Kidney capillary endothelial cell (primary cell): Measurements from ENCODE around the gene CAPN3.

Source experiments
- DNase-seq: peaks from one replicate; pipeline ENCODE4 v3.0.0-alpha.2; 2018; ENCODE audit warnings: low spot score

Gene CAPN3

GRCh38 chr15:42395838-42396237 is 36.5 kb downstream of the CAPN3 start:
- DNase-seq: no peak

GRCh38 chr15:42401544-42402454 is 42.5 kb downstream of the CAPN3 start:
- peak; percentile 84 for DNase-seq

GRCh38 chr15:42402455-42403205 is 43.3 kb downstream of the CAPN3 start:
- peak; percentile 64 for DNase-seq

GRCh38 chr15:42403389-42403788 is 44.1 kb downstream of the CAPN3 start:
- no peak for DNase-seq

GRCh38 chr15:42404461-42405235 is 45.3 kb downstream of the CAPN3 start:
- DNase-seq: no peak

GRCh38 chr15:42405863-42406482 is 46.7 kb downstream of the CAPN3 start:
- DNase-seq: no peak

GRCh38 chr15:42408178-42408577 is 48.9 kb downstream of the CAPN3 start:
- no peak for DNase-seq

GRCh38 chr15:42409011-42409410 is 49.7 kb downstream of the CAPN3 start:
- no peak for DNase-seq

- DNase-seq: no peak
These were observed 52.6 kb downstream of the CAPN3 start for GRCh38 chr15:42411884-42412283.

- DNase-seq: no peak
These were observed 54.6 kb downstream of the CAPN3 start for GRCh38 chr15:42413920-42414319.

GRCh38 chr15:42419369-42419768 is 60.1 kb downstream of the CAPN3 start:
- no peak for DNase-seq

GRCh38 chr15:42421376-42421775 is 62.1 kb downstream of the CAPN3 start:
- no peak for DNase-seq

GRCh38 chr15:42427429-42428223 is 68.3 kb downstream of the CAPN3 start:
- no peak for DNase-seq

GRCh38 chr15:42444415-42445063 is 85.2 kb downstream of the CAPN3 start:
- DNase-seq: no peak

- no peak for DNase-seq
These were observed 86.2 kb downstream of the CAPN3 start for GRCh38 chr15:42445551-42445950.

GRCh38 chr15:42447599-42447998 is 88.3 kb downstream of the CAPN3 start:
- DNase-seq: no peak

GRCh38 chr15:42448281-42448680 is 89.0 kb downstream of the CAPN3 start:
- DNase-seq: no peak

- no peak for DNase-seq
These were observed 90.6 kb downstream of the CAPN3 start for GRCh38 chr15:42449770-42450424.

GRCh38 chr15:42450425-42450790 is 91.1 kb downstream of the CAPN3 start:
- DNase-seq: no peak

GRCh38 chr15:42453826-42454225 is 94.5 kb downstream of the CAPN3 start:
- no peak for DNase-seq
